ENCODE data around the gene ZMYND12.

Gene ZMYND12

DNA sequence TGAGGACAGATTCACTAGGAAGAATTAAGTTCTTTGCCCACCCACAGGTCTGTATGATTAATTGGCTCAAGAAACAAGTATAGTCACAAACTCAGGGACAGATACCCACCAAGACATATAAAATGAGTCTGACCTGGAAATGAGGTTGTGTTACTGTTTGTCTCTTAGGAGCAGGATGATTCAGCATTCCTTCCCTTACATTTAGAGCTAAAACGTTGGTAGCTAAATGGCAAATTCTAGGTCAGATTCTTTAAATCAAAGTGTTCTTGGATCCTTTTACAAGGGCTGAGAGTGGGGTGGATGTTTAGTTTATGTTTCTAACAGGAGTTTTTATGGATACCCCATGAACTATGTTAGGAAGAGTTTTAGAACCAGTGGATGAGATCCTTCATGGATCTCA is 70.5 kb downstream of the ZMYND12 start:
- no peak for DNase-seq

- DNase-seq, result no peak
These were observed 74.5 kb downstream of the ZMYND12 start for GRCh38 chr1:42381280-42381673.

DNA sequence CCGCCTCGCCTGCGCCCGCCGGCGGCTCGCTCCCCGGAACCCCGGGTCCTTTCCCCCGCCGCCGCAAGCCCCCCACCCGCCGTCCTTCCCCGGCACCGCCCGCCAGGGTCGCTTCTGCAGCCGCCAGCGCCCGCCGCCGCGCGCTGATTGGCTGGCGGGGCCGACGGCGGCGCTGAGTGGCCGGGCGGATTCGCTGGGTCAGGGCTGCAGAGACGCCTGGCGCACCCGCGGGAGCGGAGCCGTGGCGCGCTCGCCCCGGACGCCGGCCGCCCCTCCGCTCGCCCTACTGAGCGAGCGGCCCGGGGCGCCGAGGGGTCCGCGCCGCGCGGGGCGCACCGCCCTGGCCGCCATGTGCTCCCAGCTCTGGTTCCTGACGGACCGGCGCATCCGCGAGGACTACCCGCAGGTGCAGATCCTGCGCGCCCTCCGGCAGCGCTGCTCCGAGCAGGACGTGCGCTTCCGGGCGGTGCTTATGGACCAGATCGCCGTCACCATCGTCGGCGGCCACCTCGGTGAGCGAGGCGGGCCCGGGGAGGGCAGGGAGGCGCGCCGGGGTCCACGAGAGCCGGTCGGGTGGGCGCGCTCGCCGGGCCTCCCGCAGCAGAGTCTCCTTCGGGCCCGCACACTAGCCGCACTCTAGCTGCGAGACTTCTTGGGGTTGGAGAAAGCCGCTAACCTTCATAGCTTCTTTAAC is 75.1 kb downstream of the ZMYND12 start, which contains the start of gene RIMKLA:
Gene RIMKLA (plus strand): TSS at position 207 of the 694 bp plus-strand sequence. CDS start 143 bp downstream, at position 350.
- DNase-seq, result peak; percentile 85
